HG02981 (cell line): ENCODE data around the gene BPIFB2.

Experiments used
- ATAC-seq: cut with Tn5 transposase; IDR thresholded peaks from one replicate; pipeline ENCODE4 v1.9.1; 2021; ENCODE audit warnings: mild to moderate bottlenecking, moderate library complexity; ENCODE audit not compliant: unreplicated experiment

Gene BPIFB2

DNA sequence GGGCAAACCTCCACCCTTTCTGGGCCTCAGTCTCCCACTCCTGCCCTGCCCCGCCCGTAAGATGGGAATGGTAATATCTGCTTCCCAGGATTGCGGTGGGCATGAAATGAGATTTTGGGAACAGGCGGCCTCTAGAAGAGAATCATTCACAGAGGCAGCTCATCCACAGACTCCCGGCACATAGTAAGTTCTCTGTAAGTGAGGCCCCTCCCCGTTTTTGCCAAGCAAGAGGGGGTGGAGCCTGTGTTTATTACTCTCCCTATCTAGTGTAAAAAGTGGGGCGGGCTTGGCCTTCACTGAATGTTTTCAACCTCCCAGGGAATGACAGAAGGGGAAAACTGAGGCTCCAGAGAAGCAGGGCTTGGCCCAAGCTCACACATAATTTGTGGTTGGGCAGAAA lies 23.3 kb upstream of the BPIFB2 start:
- ATAC-seq, result no peak

DNA sequence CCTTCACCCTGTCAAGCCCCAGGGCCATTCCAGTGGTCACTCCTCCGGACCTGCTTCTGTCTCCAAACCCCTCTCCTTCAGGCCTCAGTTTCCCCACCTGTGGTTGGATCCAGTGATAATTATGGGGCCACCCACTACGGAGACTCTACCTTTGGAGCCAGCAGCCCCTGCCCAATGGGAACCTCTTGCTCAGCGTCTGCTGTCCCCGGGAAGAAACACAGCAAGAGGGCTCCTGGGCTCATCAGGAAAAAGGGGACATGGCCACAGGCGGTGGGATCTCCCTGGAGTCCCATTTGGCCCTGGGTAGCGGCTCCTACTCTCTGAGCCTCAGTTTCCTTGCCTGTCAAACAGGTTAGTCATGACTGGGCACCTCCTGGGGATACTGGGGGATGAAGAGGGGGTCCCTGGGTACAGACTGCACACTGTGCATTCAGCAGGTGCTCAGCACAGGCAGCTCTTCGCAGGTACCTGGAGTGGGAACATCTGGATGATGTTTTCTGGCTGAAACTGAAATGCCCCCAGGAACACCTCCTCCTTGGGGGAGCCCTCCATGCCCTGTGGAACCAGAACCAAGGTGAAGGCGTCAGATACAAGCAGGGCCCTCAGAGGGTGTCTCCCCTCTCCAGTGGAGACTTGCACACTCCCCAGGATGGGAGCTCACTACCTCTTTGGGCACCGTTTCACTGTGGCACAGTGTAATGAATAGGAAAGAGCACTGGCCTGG lies 22.7 kb upstream of the BPIFB2 start:
- ATAC-seq, result no peak

DNA sequence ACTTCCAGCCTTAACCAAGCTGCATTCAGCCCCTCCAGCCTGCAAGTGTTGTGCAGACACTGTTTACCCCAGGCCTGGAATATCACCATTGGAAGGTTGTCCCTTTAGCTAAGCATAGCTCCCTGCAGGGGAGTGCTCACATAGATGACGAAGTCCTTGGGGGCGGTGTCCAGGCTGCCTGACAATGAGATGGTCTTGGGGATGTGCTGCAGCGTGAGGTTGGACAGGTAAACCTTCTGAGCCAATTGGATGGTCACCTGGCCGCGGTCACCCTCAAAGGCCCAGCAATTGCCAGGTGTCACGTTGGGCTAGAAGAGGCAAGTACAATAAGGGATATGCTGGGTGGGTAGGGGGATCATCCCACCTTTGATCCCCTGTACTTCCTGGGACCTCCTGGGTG lies 21.9 kb upstream of the BPIFB2 start:
- no peak for ATAC-seq

GRCh38 chr20:32986331-32986966 lies 21.1 kb upstream of the BPIFB2 start:
- ATAC-seq, result no peak

- ATAC-seq, result no peak
These were observed 20.3 kb upstream of the BPIFB2 start for GRCh38 chr20:32987044-32987825.

DNA sequence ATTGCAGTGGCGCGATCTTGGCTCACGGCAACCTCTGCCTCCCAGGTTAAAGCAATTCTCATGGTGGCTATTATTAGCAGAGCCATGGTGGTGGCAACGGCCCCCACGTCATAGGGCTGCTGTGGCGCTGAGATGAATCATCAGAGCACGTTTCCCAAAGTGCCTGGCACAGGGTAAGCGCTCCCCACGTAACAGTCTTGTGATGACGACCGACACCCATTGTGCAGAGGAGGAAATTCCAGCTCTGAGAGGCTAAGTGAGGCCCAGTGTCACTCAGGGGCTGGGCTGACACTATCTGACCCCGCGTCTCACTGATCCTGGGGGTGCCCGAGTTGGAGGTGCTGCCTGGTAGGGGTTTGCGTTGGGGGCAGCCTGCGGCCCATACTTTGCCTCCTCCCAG lies 19.5 kb upstream of the BPIFB2 start:
- ATAC-seq, result no peak

DNA sequence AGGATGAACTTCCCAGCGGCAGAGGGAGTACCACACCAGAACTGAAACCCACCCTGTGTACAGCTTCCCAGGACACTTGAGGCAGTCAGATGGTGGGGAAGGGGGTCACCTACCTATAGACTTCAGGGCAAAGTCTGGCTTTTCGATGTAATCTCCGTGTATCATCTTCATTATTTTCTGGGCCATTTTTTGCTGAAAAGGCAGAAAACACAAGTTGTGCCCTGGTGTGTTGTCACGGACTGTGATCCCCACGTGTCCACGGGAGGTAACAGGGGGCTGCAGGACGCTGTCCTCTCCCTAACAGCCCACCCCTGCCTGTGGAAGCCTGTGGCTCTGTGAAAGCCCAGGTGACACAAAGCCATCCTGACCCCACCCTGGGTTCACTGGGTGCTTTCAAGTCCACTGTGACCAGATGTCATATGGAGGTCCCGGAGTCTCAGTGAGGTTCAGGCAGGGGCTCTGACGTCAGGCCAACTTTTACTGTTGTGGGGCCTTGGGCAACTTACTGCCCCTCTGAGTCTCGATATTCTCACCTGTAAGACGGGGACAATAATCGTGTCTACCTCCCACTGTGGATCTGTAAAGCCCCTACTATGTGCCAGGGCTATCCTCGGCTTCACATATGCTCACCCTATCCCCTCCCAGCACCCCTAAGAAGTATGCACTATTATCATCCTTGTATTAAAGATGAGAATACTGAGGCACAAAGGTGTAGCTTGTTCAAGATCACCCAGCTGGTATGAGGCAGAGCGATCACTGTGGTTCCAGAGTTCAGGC lies 17.8 kb upstream of the BPIFB2 start:
- no peak for ATAC-seq

DNA sequence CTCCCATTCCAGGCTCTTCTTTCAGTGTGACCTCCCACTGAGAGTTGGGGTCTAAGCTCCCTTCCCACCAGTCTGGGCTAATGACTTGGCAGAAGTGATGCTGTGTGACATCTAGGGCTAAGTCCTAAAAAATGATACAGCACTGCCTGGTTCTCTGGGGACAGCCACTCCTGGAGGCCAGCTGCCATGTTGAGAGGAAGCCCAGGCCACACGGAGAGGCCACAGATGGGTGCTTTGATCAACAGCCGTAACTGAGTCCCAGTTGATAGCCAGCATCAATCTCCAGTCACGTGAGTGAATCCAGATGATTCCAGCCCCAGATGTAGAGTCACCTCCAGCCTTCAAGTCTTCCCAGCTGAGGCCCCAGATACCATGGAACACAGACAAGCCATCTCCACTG lies 17.1 kb upstream of the BPIFB2 start:
- no peak for ATAC-seq

DNA sequence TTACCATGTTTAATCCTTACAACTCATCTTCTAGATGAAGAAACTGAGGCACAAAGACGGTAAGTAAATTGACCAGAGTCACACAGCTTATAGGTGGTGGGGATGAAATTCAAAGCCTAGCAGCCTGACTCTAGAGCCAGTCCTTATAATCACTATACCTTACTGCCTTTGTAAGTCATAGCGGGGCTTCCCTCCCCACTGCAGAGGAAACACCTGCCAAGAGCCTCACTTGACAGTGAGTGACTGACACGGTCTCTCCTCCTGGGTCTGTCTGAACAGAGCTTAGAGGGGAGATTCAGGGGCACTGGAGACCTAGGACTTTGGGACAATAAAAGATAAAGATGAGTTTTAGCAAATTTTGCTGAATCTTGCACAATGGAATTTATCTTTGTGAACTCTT lies 16.1 kb upstream of the BPIFB2 start:
- ATAC-seq, result no peak

DNA sequence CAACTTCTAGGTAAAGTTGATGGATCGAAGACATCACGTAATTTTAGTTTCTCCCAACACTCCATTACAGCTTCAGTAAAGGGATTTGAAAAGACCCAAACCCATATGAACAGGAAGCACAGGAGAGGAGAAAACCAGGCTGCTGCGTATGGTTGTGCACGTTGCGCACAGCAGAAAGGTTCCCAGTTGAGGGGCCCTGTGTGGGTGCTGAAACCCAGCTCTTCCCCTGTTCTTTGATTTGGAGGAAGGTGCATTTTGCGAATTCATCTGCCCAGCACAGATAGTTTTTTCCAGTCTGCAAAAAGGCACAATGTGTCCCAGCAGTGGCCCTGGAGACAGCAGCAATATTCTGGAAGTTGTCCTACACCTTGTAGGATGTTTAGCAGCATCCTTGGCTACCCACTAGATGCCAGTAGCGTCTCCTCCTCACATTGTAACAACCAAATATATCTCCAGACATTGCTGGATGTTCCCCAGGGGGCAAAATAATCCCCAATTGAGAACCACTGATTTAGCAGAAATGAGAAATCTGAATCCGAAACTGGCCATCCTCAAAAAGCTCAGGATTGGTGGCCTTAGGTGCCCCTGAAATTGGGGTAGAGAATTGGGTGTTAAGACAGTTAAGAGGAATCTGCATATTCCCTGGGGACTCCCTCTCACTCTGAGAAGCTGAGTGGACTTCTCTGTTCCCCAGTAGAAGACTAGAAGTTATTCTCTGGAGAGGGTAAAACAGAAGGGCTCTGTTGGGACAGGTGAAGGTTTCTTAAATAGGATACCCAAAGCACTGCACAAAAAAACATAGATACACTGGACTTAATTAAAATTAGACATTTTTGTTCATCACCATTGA lies 15.5 kb upstream of the BPIFB2 start:
- no peak for ATAC-seq

DNA sequence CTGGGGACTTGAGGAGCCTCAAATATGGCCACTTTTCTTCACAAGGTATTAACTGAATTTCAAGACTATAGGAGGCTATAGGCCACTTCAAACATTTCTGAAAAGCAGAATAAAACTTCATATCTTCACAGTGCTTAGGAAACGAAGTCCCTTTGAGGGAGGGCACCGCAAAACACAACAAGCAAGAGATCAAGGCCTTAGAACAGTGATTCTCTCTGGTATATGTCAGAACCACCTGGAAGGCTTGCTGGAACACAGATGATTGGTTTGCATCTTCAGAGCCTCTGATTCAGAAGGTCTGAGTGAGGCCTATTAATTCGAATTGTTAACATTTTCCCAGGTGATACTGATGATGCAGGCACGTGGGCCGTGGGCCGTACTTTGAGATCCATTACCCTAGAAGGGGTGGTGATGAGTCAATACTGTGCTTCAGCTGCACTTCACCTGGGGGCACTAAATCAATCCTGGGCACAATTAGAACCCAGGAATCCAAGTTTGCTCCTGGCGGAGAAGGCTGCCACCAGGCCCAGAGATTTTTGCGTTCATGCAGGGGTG lies 13.9 kb upstream of the BPIFB2 start:
- no peak for ATAC-seq

- no peak for ATAC-seq
These were observed 11.7 kb upstream of the BPIFB2 start for GRCh38 chr20:32995802-32996201.

GRCh38 chr20:32997431-32997830 lies 10.1 kb upstream of the BPIFB2 start:
- no peak for ATAC-seq

- no peak for ATAC-seq
These were observed 7.8 kb upstream of the BPIFB2 start for GRCh38 chr20:32999603-33000250.

- no peak for ATAC-seq
These were observed 6.6 kb upstream of the BPIFB2 start for GRCh38 chr20:33000802-33001466.

- ATAC-seq, result no peak
These were observed 5.3 kb upstream of the BPIFB2 start for GRCh38 chr20:33002087-33002808.

DNA sequence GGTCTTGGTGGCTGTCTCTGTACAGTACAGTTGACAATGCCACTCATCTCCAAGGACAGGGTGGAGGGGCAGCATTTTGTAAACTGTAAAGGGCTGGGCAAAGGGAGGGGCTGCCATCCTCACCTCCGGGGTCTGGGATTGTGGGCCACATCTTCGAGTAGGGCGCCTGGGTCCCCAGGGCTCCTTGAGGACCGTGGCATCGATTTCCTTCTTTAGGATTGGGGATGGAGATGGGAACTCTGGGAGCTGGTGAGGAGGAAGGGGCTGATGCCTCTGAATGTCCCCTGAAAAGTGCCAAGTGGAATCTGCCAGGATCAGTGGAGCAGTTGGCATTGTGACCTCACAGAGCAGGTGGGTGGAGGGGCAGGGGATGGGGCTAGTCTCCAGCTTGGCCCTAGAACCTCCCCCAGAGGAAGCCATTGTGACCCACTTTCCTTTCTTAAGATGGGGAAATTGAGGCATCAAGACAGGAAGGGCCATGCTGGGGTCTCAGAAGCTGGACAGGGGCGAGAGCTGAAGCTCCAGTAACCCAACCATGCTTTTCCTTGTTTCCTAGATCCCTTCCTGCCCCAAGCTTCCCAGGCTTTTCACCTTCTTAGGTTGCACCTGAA lies 3.3 kb upstream of the BPIFB2 start, which contains the start of gene SUN5:
TSS of gene SUN5 (minus strand) at position 293 of the 611 bp plus-strand sequence. CDS start at position 200, 93 bp downstream.
- ATAC-seq, result no peak

- no peak for ATAC-seq
These were observed 2.4 kb upstream of the BPIFB2 start for GRCh38 chr20:33005132-33005566.
